Measurements from ENCODE around the gene S100A7A.
"Not testable (repeated sequence)": the region's sequence is repeated elsewhere in the genome, so short reads cannot be mapped to it uniquely, and the experiment has no call there.

Gene S100A7A

DNA sequence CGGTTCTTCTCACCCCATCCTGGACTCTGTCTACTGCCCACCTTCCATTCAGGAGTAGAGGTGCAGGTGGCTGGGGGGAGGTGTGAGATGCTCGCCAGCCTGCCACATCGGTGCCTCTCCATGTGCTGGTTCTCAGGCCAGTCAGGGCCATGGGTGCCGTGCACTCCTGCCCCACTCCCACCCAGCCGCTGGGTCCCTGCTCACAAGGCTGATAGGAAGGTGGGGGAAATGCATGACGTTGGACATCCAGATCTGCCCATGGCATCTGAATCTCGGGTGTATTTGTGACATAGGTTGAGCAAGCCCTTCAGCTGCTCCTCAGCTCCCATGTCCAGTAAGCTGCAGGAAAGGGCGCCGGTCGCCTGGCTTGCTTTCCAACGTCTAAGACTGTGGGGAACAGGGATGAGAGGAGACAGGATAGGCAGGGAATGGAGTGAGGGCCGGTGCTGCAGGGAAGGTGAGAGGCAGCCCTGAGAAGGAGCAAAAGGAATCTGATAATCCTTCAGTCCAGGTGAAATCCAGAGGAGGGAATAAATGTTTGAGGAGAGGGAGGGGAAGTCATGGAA is 11.8 kb downstream of the S100A7A start:
- no peak for DNase-seq

DNA sequence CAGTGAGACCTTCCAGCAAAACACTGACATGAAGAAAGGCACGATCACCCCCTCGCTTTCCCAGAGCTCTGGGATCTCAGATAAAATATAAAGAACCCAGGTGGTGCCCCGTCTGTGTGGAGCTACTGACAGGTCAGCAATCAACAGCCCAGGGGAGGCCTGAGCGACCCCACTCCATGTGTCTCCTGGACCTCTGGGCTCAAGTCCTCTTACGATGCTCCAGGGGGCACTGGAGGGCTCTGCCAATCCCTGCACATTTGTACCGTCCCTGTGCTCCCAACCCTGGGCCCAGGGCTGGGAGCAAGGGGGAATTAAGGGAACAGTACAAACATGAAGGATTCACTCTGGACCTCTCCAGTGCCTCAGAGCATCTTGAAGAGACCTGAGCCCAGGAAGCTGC is 12.5 kb downstream of the S100A7A start:
- DNase-seq = no peak

DNA sequence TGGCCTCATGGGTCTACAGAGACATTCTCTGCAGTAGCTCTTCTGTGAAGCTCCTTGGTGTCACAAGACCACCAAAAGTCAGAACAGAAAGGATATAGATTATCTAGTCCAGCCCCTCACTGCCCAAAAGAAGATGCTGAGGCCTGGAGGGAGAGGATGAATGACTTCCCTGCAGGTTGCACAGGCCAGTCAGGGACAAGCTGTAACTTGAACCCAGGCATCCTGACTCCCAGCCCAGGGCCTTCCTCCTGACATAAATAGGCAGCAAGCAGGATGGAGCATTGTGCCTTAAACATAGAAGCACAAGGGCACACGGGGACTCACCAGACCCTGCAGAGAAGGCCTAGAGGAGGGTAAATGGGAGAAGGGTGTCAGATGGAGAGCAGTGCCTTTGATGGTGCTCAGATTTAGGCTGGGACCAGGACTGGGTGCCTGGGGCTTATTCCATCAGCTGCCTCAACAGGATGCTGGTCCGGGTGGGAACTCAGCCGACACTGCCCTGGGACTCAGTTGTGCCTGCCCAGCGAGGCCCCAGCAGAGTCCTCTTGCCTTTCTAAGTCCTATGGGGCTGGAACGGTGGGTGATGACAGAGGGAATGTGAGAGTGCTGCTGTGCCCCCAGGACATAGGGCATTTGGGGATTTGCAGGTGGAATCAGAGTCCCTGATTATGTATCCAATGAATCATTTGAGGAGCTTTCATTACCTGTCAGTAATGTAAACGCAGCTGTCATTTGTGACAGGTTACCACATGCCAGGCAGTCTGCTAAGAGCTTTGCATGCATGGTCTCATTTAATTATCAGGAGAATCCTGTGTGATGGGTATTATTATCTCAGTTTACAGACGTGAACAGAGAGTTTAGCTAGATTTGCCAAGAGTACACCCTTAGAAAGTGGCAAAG is 13.2 kb downstream of the S100A7A start:
- DNase-seq = no peak

DNA sequence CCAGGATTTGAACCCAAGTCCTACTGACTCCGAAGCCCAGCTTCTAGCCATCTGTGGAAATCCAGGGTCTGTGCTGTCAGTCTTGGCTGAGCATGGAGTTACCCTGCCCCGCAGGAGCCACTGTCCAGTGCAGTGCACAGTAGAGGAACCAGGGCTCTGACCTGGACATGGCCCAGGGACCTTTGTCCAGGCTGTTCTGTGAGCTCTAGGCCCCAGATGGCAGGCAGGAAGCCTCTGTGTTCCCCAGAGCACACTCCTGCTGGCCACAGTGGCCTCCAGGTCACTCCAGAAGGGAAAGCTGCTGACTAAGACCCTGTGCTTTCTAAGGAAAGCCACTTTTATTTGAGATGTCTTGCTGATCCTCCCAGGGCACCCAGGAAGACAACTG is 13.8 kb downstream of the S100A7A start:
- DNase-seq = no peak

DNA sequence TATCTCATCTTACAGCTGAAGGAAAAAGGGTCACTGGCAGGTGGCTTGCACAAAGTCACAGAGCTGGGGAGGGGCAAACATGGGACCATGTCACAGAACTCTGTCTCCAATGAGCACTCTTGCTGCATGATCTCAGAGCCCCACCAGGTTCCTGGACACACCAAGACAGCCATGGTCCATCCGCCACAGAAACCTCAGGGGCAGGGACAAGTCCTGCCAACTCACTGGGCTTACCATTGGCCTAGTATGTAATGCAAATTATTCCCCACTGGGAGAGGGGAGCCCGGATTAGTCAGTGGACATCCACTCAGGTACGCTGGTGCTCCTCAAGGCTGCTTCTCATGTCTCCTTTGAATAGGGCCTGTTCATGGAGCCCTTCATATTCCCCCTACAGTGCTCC is 14.2 kb downstream of the S100A7A start:
- DNase-seq = no peak

DNA sequence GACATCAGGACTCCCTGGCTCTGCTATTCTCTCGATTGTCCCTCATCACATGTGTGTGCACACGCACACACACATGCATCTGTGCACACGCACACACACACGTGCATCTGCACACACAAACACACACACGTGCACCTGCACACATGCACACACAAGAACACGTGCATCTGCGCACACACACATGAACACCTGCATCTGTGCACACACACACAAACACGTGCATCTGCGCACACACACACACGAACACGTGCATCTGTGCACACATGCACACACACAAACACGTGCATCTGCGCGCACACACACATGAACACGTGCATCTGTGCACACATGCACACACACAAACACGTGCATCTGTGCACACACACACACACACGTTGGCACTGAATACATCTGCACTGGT is 14.7 kb downstream of the S100A7A start:
- DNase-seq = no peak

DNA sequence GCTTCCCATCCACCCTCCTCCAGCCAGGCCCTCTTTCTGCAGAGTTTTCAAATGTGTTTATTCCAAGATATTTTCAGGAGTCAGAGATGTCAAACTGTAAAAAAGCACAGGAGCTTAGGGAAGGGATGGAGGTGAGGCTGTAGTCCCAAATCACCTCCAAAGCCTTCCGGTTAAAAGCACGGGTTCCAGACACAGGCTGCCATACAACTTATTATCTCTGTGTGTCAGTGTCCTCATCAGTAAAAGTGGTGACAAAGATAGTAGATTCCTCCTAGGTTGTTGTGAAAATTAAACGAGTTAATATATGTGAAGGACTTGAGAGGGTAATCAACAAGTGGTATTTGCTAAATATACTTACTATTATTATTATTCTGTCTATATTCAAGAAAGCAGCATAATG is 15.1 kb downstream of the S100A7A start:
- DNase-seq = no peak

DNA sequence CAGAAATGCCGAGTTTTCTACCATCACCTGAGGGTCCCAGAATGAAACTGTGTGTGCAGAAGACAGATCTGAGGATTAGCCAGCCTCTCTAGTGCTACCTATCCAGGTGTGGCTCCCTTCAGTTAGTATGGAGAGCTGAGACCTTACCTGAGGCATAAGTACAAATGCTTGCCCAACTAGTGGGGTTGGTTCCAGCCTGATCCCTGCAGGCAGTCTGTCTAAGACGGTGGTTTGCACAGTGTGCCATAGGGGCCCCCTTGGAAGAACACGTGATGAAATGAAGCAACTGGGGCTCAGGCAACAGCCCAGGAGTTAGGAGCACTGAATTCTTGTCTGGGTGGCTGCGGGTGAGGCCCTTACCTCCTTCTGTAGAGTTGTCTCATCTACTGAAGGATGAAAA is 15.6 kb downstream of the S100A7A start:
- no peak for DNase-seq

DNA sequence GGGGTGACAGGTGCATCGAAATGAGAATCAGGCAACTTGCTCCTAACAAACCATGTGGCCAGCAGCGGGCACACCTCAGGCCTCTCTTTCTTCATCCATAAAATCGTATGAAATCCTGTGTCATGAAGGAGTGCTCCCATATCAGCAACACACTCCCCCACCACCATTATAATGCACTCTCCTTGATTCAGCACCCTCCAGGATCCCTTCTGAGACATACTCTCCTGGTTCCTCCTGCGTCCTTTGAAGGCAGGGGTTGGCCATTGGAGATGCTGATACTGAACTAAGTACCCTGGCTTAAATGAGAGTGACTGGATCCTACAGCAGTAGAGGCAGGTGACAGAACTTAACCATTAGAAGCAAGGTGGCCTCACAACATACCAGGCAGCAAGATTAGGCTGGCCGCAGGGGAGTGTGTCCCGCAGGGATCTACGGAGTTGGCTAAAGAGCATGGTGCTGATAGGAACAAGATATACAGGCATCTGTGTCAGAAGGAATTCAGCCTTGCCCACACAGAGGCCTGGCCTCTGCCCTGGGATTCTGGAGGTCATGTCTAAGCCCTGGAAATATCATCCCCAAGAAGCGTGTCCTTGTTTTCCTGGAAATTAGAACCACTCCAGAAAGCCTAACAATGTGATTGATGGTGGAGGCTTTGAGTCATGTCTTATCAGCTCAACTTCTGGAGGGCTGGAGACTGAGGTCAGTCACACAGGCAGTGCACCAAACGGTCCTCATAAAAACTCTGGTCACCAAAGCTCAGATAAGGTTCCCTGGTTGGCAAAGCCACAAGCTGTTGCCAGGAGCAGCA is 16.8 kb downstream of the S100A7A start:
- no peak for DNase-seq

DNA sequence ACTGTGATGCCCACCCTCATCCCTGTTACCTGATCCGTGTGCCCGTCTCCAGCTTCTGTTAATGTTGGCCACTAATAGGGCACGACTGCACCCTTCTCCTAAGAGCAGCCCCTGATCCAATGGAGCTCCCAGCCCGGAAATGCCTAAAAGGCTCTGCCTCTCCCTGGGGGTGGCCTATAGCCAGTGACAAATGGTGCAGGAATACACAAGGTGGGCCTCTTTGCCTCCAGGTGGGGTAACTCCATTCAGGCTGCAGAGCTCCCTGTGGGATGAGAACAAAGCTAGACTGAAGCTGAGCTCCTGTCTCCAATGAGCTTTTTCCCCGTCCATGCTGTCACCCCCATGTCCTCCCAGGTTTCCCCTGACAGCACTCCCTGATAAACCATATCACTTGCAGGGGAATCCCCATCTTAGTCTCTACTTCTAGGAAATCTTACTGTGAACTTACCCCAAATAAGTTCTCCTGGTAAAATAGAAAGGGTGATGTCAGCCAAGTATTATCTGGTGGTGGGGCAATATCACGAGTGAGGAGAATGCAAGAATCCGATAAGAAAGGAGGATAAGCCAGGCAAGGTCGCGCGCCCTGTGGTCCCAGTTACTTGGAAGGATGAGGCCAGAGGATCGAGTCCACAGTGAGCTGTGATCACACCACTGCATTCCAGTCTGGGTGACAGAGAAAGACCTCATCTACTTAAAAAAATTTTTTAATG is 18.6 kb downstream of the S100A7A start:
- no peak for DNase-seq

DNA sequence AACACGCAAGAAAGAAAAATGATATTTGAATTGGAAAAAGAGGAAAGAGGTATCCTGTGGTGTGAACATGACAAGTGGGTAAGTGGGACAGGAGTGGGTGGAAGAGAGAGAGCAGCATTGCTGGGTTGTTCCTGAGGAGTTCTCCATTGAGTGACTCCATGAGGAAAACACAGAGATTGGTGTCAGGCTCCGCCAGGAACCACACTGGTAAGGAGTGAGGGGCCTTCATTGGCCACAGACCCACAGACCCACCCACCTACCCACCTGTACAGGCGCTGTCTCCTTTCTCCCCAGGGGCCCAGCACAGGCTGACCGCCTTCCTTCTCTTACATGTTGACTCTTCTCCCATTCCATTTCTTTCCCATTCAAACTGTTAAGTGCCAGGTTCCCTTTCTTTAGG is 20.9 kb downstream of the S100A7A start:
- no peak for DNase-seq

DNA sequence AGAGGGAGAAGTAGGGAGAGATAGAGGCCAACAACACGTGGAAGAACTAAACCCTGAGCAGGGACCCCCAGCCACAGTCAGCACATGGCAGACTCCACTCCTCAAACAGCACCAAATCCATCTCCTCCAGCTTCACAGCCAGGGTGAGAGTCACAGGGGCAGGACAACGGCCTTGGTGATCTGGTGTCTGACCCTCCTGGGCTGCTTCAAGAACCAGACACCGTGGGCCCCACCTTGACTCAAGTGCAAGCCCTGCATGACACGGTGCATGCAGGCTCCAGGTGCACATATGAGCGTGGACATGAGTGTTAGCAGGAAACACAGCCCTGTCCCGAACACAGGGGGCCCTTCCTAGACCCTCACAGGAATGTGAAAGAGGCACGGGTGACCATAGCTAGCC is 22.3 kb downstream of the S100A7A start:
- no peak for DNase-seq

DNA sequence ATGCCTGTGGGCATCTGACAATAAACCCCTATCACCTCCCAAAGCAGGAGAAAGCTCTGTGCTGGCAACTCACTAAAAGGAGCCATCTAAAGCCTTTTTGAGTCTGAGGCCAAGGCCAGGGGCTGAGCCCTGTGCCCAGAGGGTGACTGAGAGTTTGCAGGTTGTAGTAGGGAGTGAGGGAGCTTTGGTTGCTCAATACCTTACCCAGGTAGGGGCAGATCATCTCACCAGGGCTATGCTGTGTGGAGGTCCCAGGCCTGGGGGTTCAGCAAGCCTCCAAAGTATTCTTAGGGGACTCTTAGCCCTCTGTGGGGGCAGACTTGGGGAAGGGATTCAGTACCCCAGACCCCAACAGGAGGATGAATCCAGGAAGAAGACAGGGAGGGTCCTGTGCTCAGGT is 23.0 kb downstream of the S100A7A start:
- DNase-seq = no peak

DNA sequence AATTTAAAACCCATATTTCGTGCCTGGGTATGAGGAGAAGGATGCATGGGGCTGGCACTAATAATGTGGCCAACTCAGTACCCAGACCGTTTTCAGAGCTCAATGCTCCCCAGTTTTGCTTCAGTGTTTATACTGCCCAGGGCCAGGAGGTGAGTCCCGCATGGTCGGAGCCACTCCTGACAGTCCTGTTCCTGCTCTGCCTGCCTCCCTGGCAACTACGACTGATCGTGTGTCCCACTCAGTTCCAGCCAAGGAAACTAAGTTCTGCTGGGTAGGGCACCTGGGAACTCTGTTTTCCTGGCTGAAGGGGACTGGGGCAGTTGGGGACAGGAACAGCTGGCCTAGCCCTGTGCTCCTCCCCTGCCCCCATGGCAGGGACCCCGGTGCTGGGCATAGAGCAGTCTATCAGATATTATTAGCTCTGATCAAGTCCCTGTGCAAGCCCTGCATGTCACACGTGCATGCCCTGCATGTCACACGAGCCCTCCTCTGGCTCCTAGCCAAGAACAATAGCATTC is 25.0 kb downstream of the S100A7A start:
- no peak for DNase-seq

DNA sequence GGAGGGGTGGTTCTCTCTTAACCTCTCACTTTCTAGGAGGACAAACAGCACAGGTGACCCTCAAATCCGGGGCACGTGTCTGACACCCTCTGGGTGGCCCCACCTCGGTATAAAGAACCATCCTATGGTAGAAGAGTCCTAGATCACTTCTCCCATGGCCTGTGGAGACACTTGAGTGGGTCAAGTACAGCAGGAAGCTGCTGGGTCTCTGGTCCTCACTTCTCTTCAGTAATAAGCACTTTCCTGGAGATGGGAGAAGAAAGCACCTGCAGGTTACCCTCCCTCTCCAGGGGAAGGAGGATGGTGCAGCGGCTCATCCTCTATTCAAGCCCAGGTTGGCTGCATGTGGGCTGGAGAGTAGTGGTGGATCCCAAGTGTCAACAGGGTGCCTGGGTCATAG is 27.2 kb downstream of the S100A7A start:
- DNase-seq = no peak

DNA sequence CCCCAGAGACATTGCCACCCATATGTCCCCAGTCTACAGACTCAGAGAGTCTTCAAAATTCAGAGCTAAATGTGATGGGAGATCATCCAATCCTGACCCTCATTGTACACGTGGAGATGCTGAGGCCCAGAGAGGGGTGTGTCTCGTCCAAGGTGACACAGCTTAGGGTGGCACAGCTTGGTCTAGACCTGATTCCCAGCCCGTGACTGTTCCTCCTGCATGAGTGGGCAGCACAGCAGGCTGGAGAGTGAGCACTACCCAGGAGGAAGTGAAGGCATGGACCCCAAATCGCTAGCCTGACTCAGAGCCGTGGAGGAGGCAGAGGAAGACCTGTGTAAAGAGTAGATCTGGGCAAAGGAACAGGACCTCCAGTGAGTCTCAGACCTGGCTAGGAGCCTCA is 27.8 kb downstream of the S100A7A start:
- DNase-seq = no peak

DNA sequence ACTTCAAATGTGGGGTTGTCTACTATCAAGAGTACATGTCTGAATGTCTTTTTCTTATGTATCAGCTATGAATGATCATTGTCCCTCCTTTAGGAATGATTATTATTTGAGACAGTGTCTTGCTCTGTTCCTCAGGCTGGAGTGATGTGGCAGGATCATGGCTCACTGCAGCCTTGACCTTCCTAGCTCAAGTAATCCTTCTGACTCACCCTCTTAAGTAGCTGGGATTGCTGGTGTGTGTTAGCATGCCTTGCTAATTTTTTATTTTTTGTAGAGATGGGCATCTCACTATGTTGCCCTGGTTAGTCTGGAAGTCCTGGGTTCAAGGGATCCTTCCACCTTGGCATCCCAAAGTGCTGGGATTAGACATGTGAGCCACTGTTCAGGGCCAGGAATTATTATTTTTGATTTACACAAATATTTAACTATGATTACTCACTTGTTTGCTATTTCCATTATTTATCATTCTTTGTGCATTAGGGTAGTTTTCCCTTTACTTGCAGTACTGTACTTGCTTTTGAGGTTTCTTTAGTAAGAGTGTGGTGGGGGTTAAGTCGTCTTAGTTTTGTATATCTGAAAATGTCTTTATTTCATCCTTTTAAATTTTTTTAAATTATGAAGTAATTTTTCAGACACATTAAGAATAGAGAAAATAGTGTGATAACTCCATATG is 31.3 kb downstream of the S100A7A start:
- DNase-seq = no peak

DNA sequence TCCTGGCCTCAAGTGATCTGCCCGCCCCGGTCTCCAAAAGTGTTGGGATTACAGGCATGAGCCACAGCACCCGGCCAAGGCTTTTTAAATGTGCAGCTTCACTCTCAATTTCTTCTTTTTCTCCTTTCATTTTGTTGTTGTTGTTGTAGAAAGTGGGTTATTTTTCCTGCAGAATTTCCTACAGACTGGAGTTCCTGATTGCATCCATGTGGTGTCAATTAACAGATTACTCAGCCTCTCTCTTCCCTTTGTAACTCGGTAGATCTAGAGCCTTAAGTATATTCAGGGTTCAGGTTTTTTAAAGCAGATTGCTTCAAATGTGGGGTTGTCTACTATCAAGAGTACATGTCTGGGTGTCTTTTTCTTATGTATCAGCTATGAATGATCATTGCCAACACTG is 32.5 kb downstream of the S100A7A start:
- not testable (repeated sequence) for DNase-seq

DNA sequence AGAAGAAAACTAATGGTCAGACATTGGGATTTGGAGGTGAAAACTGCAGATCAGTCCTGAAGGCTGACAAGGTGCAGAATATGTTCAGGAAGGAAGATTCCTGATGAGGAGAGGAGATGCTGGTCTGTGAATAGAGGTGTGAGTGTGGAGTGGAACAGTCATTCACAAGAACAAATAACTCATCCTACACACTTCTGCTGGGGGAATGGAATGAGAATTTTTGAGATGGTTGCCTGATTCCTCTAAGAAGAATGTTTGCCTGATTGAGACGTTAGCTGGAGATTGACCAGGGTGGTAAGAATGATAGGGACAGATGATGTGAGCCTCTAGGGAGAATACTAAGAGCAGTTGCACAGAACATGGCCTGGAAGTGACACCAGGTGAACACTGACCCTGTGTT is 40.1 kb downstream of the S100A7A start:
- no peak for DNase-seq

DNA sequence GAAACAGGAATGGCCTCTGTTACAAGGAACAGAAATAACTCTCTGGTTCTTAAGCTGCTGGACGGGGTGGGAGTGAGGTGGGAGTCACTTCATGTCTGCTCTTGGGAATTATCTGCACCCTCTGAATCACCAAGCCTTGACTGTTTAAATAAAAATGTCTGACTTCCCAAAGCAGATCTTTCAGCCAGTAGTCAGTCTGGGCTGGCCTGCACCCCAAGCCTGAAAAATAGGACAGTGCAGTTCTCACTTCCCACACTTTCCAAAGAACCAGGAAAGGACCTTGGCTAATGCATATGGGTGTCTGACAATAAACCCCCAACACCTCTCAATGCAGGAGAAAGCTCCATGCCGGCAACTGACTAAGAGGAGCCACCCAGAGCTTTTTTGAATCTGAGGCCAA is 43.3 kb downstream of the S100A7A start:
- DNase-seq = no peak

DNA sequence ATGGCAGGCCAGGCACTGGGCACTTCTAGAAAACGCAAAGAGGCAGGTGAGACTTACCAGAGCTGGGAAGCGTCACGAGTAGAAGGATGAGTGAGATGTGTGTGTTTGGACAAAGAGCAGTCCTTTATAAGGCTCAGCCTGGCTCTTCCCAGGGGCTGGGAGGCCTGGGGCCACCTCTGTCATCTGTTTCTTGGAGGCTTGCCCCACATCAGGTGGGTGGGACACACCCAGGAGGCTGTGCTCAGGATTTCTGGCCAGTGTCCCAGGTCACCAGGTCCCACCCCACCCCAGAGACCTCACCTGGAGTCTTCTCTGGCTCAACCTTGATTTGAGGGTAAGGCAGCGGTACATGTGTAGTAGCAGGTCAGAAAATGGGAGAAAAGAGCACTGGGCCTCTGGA is 44.2 kb downstream of the S100A7A start, which contains the start of gene S100A7:
Gene S100A7 (minus strand): TSS at position 101 of the 400 bp plus-strand sequence. CDS start 1,638 bp downstream, outside the sequence.
- no peak for DNase-seq

DNA sequence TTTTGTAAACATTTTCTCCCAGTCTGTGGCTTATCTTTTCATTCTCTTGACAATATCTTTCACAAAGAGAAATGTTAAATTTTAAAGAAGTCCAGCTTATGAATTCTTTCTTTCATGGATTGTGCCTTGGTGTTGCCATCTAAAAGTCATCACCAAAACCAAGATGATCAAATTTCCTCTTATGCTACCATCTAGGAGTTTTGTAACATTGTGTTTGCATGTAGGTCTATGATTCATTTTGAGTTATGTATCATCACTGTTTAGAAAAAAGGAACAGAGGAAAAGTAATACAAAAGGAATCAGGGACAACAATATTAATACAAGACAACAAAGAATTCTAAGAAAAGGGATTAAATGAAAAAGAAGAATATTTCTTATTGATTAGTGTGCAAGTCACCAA is 46.4 kb downstream of the S100A7A start:
- DNase-seq = not testable (repeated sequence)

Measured in midbrain (tissue), 1 donor.